HuH-7.5 (cell line): ENCODE data around the gene EDDM13.
"Not testable (repeated sequence)": the region's sequence is repeated elsewhere in the genome, so short reads cannot be mapped to it uniquely, and the experiment has no call there.

ENCODE experiments used
- DNase-seq: peaks from one replicate; pipeline ENCODE4 v3.0.0; 2011; ENCODE audit warnings: low spot score

EDDM13 gene

DNA sequence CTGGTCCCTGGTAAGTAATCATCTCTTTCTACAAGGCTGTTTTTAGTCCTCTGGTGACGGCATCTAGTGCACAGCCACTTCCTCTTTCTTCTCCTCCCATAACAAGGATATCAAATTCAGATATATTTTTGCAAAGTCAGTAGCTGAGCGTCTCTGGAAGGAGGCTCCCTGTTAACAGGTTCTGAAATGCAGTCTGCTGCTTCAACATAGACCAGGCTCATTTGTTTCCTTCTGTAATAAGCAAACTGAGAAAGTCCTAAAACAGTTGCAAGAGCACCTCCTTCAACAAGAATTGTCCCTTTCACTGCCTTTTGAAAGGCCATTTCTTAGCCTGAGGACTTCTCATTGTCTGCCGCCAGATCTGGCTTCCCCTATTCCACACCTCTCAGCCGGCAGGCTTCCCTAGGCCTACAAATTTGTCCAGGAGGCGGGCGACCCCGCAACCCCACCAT is 49.5 kb downstream of the EDDM13 start:
- no peak for DNase-seq

DNA sequence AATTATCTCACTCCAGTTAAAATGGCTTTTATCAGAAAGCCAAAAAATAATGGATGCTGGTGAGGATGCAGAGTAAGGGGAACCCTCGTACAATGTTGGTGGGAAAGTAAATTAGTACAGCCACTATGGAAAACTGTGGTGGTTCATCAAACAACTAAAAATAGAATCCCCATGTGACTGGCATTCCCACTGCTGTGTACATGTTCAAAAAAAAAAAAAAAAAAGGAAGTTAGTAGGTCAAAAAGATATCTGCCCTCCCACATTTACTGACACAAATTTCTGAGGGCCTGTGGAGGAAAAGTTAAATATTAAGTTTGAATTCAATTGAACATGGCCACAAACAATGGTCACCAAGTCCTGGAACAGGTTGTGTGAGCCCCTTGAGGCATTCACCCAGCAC is 51.9 kb downstream of the EDDM13 start:
- DNase-seq, result no peak

DNA sequence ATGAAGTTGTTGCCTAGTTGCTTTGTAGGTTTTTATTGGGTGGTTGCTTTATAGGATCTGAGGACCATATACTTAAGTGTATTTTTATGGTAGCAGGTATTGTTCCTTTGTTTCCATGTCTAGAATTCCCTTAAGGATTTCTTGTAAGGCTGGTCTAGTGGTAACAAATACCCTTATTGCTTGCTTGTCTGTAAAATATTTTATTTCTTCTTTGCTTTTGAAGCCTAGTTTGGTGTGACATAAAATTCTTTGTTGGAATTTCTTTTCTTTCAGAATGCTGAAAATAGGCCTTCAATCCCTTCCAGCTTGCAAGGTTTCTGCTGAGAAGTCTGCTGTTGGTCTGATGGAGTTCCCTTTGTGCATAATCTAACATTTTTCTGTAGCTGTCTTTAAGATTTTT is 60.1 kb downstream of the EDDM13 start:
- no peak for DNase-seq

DNA sequence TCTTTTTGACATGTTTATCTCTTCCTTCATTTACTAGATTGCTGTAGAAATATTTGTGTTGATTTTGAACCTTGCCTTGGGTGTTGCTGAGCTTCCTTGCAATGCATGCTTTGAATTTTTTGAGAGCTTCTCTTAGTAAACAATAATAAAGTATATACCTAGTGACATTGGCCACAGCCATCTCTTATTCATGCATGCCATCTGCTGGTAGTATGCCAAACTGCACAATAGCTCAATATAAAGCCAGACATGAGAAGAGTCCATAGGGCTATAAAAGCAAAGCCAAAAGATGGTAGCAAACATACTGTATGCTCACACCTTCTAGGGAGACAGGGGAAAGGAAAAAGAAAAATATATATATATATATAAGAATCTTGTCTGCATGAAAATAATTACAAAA is 61.0 kb downstream of the EDDM13 start:
- DNase-seq, result peak; percentile 47

DNA sequence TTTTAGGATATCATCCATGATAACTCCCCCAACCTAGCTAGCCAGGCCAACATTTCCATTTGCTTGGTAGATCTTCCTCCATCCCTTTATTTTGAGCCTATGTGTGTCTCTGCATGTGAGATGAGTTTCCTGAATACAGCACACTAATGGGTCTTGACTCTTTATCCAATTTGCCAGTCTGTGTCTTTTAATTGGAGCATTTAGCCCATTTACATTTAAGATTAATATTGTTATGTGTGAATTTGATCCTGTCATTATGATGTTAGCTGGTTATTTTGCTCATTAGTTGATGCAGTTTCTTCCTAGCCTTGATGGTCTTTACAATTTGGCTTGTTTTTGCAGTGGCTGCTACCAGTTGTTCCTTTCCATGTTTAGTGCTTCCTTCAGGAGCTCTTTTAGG is 62.8 kb downstream of the EDDM13 start:
- not testable (repeated sequence) for DNase-seq

DNA sequence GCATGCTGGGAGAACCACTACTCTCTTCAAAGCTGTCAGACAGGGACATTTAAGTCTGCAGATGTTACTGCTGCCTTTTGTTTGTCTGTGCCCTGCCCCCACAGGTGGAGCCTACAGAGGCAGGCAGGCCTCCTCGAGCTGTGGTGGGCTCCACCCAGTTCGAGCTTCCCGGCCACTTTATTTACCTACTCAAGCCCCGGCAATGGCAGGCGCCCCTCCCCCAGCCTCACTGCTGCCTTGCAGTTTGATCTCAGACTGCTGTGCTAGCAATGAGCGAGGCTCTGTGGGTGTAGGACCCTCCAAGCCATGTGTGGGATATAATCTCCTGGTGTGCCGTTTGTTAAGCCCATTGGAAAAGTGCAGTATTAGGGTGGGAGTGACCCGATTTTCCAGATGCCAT is 64.5 kb downstream of the EDDM13 start:
- not testable (repeated sequence) for DNase-seq

DNA sequence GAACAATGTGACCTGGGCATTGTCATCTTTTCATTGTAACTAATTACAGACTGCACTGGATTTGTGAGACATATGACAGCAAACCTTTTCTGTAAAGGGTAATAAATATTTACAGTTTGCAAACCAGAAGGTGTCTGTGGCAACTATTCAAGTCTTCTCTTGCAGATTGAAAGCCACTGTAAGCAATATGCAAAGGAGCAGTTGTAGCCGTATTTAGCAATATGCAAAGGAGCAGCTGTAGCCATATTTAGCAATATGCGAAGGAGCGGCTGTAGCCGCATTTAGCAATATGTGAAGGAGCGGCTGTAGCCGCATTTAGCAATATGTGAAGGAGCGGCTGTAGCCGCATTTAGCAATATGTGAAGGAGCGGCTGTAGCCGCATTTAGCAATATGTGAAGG is 66.5 kb downstream of the EDDM13 start:
- not testable (repeated sequence) for DNase-seq

DNA sequence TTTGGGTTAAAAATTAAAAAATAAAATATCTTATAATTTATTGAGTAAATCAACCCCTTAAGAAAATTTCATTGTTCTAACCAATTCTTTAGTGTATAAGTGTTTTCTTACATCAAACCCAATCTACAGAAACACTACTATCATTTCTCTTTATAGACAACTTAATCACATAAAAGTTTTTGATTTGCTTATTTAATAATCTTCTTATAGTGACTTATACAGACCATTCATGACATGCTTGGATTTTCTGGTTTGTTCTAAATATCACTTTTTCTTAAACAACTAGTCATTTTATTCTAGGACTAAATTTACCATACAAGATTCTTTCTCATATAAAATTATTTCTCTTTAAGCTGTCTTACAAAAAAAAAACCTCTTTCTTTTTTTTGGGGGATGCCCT is 69.4 kb downstream of the EDDM13 start:
- no peak for DNase-seq

DNA sequence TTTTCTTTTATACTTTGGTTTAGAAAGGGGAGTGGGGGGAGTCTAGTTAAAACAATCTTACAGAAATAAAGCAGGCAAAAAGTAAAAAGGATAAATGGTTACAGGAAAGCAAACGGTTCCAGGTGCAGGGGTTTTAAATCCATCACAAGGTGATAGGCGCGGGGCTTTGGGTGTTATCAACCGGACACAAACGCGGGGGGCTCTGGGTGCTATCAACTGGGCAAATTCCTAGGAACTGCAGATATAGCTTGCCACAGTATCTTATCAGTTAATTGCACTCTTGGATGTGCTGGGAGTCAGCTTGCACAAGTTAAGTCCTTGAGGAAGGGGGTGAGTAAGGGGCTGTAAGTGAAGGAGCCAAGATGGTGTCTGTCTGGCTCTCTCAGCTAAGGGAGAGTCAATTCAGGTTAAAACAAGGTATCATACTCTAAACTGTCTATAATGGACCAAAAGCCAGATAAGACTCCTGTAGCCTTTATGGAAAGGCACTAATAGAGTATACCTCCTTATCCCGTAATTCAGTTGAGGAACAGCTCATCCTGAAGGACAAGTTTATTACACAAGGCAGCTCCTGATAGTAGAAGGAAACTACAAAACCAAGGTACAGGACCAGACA is 74.7 kb downstream of the EDDM13 start:
- no peak for DNase-seq

DNA sequence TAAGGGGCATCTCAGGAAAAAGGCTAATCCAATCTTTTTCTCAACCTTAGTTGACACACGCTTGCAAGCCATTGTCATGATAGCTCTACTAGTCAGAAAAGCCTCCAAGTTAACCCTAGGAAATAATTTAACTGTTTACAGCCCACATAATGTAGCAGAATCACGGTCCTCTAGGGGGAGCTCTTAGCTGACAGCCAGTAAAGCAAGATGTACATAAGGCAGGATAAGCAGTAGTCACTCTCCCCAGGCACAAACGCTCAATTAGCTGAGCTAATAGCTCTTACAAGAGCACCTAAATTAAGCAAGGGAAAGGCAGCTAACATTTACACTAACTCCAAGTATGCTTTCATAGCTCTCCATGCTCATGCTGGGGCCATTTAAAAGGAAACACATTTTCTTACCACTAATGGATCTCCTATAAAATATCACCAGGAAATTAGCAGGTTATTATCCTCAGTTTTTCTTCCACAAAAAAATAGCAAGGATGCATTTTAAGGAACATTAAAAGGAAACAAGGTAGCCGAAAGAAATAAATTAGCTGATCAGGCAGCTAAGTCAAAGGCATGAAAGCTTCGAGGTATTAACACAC is 75.8 kb downstream of the EDDM13 start:
- DNase-seq, result no peak

DNA sequence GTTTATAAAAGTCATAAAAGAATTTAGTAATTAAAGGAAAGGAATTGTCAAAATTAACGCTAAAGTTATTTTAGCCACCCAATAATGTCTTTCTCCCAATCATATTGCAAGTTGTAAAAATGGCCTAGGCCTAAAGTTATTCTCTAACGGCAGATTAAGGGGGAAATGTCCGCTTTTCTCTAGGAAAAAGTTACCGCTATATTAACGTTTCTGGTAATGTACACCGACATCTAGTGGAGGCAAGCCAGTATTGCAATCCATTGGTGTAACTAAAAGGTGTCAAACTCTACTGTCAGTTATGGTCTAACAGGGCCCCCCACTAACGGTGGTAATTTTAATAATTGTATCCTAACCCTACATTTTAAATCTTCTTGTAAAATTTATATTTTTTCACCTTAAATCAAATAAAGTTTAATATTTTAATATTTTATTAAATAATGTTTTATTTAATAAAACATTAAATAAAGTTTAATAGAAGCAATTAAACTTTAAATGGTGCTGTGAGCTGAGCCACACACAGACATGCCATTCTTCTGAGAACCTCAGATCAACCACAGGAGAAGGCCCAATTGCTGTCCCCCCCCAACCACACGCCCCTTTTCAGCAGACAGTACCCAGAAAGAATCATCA is 78.0 kb downstream of the EDDM13 start:
- no peak for DNase-seq

DNA sequence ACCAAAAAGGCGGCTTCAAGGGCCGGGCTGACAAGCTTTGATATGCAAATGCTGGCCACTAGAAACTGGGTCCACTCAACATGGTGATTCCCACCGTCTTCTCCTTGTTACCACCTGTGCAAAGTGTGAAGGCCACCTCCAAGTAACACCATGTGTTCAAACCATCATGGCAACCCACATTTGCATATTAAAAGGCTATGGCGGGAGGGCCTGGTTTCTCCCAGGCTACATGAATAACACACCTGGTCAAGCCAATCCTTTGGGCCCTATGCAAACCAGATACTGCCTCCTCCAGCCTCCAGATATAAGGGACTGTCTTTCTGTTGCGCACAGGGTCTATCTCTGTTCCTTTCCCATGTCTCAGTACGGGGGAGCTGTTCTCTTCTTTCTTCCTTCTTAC is 78.7 kb downstream of the EDDM13 start:
- no peak for DNase-seq

DNA sequence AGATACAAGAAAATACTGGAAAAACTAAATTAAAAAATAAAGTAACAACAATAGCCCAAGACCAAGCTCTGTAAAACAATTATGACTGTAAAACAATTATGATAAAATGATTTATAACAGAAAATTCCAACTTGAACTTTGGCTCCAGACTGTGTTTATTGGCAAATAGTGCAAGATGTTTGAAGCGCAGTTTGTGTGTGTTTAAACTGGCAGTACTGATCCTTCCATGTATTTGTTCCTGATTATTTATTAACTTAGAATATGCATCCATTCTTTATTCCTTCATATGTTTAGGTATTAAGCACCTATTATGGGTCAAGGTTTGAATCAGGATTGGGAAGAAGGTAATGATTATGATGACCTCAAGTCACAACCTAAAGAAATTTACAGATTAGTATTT is 83.0 kb downstream of the EDDM13 start:
- no peak for DNase-seq

DNA sequence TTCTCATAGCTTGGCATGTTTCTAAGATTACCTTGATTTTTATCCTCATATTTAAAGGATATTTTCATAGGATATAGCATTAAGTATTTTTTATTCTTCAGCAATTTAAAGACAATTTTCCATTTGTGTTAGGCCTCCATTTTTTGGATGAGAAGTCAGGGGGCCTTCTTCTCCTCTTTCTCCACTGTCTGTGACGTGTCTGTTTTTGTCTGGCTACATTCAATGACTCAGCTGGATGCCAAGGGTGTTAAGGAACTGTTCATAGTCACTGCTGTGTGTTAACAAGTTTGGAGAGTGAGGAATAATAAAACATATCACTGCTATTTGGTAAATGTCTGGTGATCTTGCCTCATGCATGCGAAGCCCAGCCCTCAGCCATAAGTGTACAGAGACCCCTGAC is 84.4 kb downstream of the EDDM13 start:
- DNase-seq, result no peak
